ENCODE data around the gene CCDC197.

- TF ChIP-seq CTCF (IDR thresholded peaks at IDR 0.05; ENCODE audit: insufficient read depth, low read length, poor library complexity, severe bottlenecking) (no peak), EZH2phosphoT487 (conservative IDR thresholded peaks at IDR 0.05; ENCODE audit: low read length) (no peak)
Observed at GRCh38 chr14:93976477-93977057, 20.5 kb upstream of the CCDC197 start, which contains the start of gene ASB2.

Measured in SU-DHL-6 (cell line).